Gastrocnemius medialis (tissue), 4 donors: ENCODE measurements around the gene CNTN4.

Experiments
- POLR2A ChIP-seq, 2 donors: fragments of 450-650 bp; IDR thresholded peaks; one replicate each; pipeline ENCODE4 v1.6.1; 2017; ENCODE audit warnings: antibody characterized with exemption in 2 of 2, mild to moderate bottlenecking in 2 of 2, moderate library complexity in 2 of 2
- TF ChIP-seq, protein P1 (sequence below), 5 experiments: fragments of 450-650 bp in 3 of 5; fragments of 200-600 bp in 2 of 5; sonication (generic) in 2 of 5; IDR thresholded peaks in 4 of 5; conservative IDR thresholded peaks in 1 of 5; 1 replicate in 4 of 5; 2 replicates in 1 of 5; pipeline ENCODE4 v1.5.1; 2016 to 2019; ENCODE audit warnings: antibody characterized with exemption in 5 of 5, mild to moderate bottlenecking in 3 of 5, moderate library complexity in 3 of 5

DNA sequence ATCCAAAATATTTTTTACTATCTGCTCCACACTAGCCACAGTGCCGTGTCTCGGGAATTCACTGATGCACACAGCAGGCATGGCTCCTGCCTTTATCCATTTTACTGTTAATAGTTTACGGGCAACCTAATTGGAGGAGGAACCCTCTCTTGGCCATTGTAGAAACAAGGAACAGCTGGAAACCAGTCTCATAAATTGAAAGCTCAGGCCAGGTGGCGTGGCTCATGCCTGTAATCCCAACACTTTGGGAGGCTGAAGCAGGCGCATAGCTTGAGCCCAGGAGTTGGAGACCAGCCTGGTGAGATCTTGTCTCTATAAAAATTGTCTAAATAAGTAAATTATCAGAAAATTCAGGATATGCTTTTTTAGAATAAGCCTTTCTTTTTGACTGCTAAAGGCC is 972.5 kb downstream of the CNTN4 start:
- TF ChIP-seq, protein P1, sequence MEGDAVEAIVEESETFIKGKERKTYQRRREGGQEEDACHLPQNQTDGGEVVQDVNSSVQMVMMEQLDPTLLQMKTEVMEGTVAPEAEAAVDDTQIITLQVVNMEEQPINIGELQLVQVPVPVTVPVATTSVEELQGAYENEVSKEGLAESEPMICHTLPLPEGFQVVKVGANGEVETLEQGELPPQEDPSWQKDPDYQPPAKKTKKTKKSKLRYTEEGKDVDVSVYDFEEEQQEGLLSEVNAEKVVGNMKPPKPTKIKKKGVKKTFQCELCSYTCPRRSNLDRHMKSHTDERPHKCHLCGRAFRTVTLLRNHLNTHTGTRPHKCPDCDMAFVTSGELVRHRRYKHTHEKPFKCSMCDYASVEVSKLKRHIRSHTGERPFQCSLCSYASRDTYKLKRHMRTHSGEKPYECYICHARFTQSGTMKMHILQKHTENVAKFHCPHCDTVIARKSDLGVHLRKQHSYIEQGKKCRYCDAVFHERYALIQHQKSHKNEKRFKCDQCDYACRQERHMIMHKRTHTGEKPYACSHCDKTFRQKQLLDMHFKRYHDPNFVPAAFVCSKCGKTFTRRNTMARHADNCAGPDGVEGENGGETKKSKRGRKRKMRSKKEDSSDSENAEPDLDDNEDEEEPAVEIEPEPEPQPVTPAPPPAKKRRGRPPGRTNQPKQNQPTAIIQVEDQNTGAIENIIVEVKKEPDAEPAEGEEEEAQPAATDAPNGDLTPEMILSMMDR (IDR thresholded peaks at IDR 0.05 in 4 of 5, conservative IDR thresholded peaks at IDR 0.05 in 1 of 5) = no peak
- no peak for TF ChIP-seq POLR2A (IDR thresholded peaks at IDR 0.05)
